PC-3 (cell line): ENCODE measurements around the gene HERC2.

ENCODE experiments used
- CTCF ChIP-seq: fragments of 300-600 bp; sonication (generic); conservative IDR thresholded peaks from 2 replicates; pipeline ENCODE4 v1.5.1; 2017; ENCODE audit warnings: antibody characterized with exemption, low read depth, mild to moderate bottlenecking, low read length
- EZH2phosphoT487 ChIP-seq: fragments of 300-600 bp; sonication (generic); IDR thresholded peaks from 2 replicates; pipeline ENCODE4 v1.6.1; 2018; ENCODE audit warnings: mild to moderate bottlenecking, antibody characterized with exemption, low read length, borderline replicate concordance

- TF ChIP-seq EZH2phosphoT487 = no peak
- TF ChIP-seq CTCF = no peak
Measured at GRCh38 chr15:28178727-28179126, 143.3 kb downstream of the HERC2 start.
